OCI-LY7 (cell line): Measurements from ENCODE around the gene HOGA1. TPM values are rescaled to one million over a fixed set of nuclear protein-coding genes. Genes with fewer than 3 reads are reported as not detected.

ENCODE experiments used
- BruUV-seq: library from RNA; stranded (reverse); fragments of 400-500 nt; replicated peaks from 2 replicates; lab custom pipeline; 2021; lab: Mats Ljungman, UMichigan
- CTCF ChIA-PET: fragments of 300-600 bp; sonication (Branson Sonifier 250); formaldehyde crosslinking; loops from one replicate; lab custom pipeline; 2022; ENCODE audit warnings: antibody characterized with exemption; ENCODE audit not compliant: unreplicated experiment; lab: Charles Lee
- POLR2A ChIA-PET: fragments of 300-600 bp; sonication (Branson Sonifier 250); formaldehyde crosslinking; loops from one replicate; lab custom pipeline; 2022; ENCODE audit warnings: antibody characterized with exemption; lab: Charles Lee
- DNase-seq: peaks from one replicate; pipeline ENCODE4 v3.0.0-alpha.2; 2015; ENCODE audit warnings: low spot score
- H2AFZ ChIP-seq: fragments of 200-600 bp; sonication (generic), shearing (Covaris generic); 2 replicates; pipeline ENCODE4 v1.6.1; 2014; ENCODE audit warnings: mild to moderate bottlenecking, antibody characterized with exemption, low read length, moderate library complexity
- H3K27ac ChIP-seq: fragments of 200-600 bp; sonication (generic); 2 replicates; pipeline ENCODE4 v1.5.1; 2014; ENCODE audit warnings: mixed run types, low read depth, mild to moderate bottlenecking, moderate library complexity, low read length, inconsistent platforms; ENCODE audit not compliant: poor library complexity, severe bottlenecking
- H3K36me3 ChIP-seq: fragments of 200-600 bp; sonication (generic); 2 replicates; pipeline ENCODE4 v1.6.1; 2014; ENCODE audit warnings: mild to moderate bottlenecking, antibody characterized with exemption, low read length, moderate library complexity, mixed read lengths; ENCODE audit not compliant: insufficient read depth
- H3K4me1 ChIP-seq: fragments of 200-600 bp; sonication (generic); 2 replicates; pipeline ENCODE4 v1.5.1; 2014; ENCODE audit warnings: mild to moderate bottlenecking, low read length; ENCODE audit not compliant: insufficient read depth, poor library complexity, severe bottlenecking
- H3K4me2 ChIP-seq: fragments of 200-600 bp; sonication (generic); 2 replicates; pipeline ENCODE4 v1.6.1; 2014; ENCODE audit warnings: mild to moderate bottlenecking, low read length
- H3K4me3 ChIP-seq: fragments of 200-600 bp; sonication (generic); 2 replicates; pipeline ENCODE4 v1.5.1; 2014; ENCODE audit warnings: mild to moderate bottlenecking, low read depth, low read length; ENCODE audit not compliant: poor library complexity, severe bottlenecking
- H3K79me2 ChIP-seq: fragments of 200-600 bp; sonication (generic); 2 replicates; pipeline ENCODE4 v1.6.1; 2016; ENCODE audit warnings: low read depth, mild to moderate bottlenecking, low read length, moderate library complexity, mixed read lengths; ENCODE audit not compliant: insufficient read depth
- H3K9me2 ChIP-seq: fragments of 200-600 bp; sonication (generic); 2 replicates; pipeline ENCODE4 v1.6.1; 2016; ENCODE audit warnings: mild to moderate bottlenecking, low read length, mixed read lengths; ENCODE audit not compliant: insufficient read depth
- H3K9me3 ChIP-seq: fragments of 200-600 bp; sonication (generic); 2 replicates; pipeline ENCODE4 v1.6.1; 2014; ENCODE audit warnings: mild to moderate bottlenecking, mixed run types, low read length, mixed read lengths
- H4K20me1 ChIP-seq: fragments of 200-600 bp; sonication (generic); 2 replicates; pipeline ENCODE4 v1.6.1; 2014; ENCODE audit warnings: mild to moderate bottlenecking, antibody characterized with exemption, low read length, moderate library complexity, mixed read lengths; ENCODE audit not compliant: insufficient read depth
- CTCF ChIP-seq: fragments of 200-600 bp; sonication (generic); conservative IDR thresholded peaks from 2 replicates; pipeline ENCODE4 v1.5.1; 2014; ENCODE audit warnings: mild to moderate bottlenecking, antibody characterized with exemption, low read length, moderate library complexity, mixed read lengths
- EZH2phosphoT487 ChIP-seq: fragments of 200-600 bp; sonication (generic); IDR thresholded peaks from 2 replicates; pipeline ENCODE4 v1.6.1; 2018; ENCODE audit warnings: low read depth, borderline replicate concordance, mild to moderate bottlenecking, mixed run types, antibody characterized with exemption, low read length, moderate library complexity, mixed read lengths
- intact Hi-C: fragments of 100-400 bp; cut with micrococcal nuclease; formaldehyde crosslinking; loops from one replicate; pipeline ENCODE4 v1.10.0; 2022; ENCODE audit not compliant: unreplicated experiment
- total RNA-seq, 2 experiments: library from RNA; depleted of rRNA in 1 of 2; stranded (reverse); fragments of >200 nt in 1 of 2; shearing (Covaris generic) in 1 of 2; gene quantifications; 2 replicates each; pipeline ENCODE4 v1.2.3, GENCODE V29; 2014 to 2022

HOGA1 gene
- total RNA-seq, 2 experiments from 2014 or later: 0.25 TPM; not detected in 1

GRCh38 chr10:97598407-97599271, 14.4 kb downstream of the HOGA1 start:
- no peak overlapping the region for H3K27ac ChIP-seq
- H3K79me2 ChIP-seq: no peaks in the 10 kb centered on the region
- intact Hi-C loops: no loop called here
- BruUV-seq: no TSS peak
- ChIA-PET POLR2A (interaction anchor here (0.6 kb wide), 1 partner anchor 20 kb away, joined by 5 read pairs; no protein-coding TSS in a partner anchor), CTCF (no interaction called here)
- no peak for DNase-seq
- no peak for TF ChIP-seq EZH2phosphoT487
- no peak for TF ChIP-seq CTCF
- no peaks in the 10 kb centered on the region for H4K20me1 ChIP-seq
- H2AFZ ChIP-seq: no peak overlapping the region
- no peak overlapping the region for H3K4me3 ChIP-seq
- H3K36me3 ChIP-seq: no peaks in the 10 kb centered on the region
- no peak overlapping the region for H3K4me2 ChIP-seq
- no peaks in the 10 kb centered on the region for H3K9me2 ChIP-seq
- no peaks in the 10 kb centered on the region for H3K9me3 ChIP-seq
- H3K4me1 ChIP-seq: no peaks in the 10 kb centered on the region

GRCh38 chr10:97599272-97599619, 15.1 kb downstream of the HOGA1 start:
- Histone ChIP-seq H3K79me2 (no peaks in the 10 kb centered on the region), H4K20me1 (no peaks in the 10 kb centered on the region), H3K4me3 (no peak overlapping the region), H2AFZ (no peak overlapping the region), H3K4me2 (no peak overlapping the region), H3K9me3 (no peaks in the 10 kb centered on the region), H3K27ac (no peak overlapping the region), H3K9me2 (no peaks in the 10 kb centered on the region), H3K4me1 (no peaks in the 10 kb centered on the region), H3K36me3 (no peaks in the 10 kb centered on the region)
- intact Hi-C loops: no loop called here
- POLR2A ChIA-PET: no interaction called here
- TF ChIP-seq EZH2phosphoT487 (no peak), CTCF (no peak)
- CTCF ChIA-PET: no interaction called here
- BruUV-seq: no TSS peak
- no peak for DNase-seq

- CTCF ChIA-PET: no interaction called here
- TF ChIP-seq EZH2phosphoT487 (no peak), CTCF (no peak)
- Histone ChIP-seq H3K27ac (no peak overlapping the region), H3K9me3 (no peaks in the 10 kb centered on the region), H4K20me1 (no peaks in the 10 kb centered on the region), H3K9me2 (no peaks in the 10 kb centered on the region), H3K36me3 (no peaks in the 10 kb centered on the region), H3K4me3 (no peak overlapping the region), H2AFZ (no peak overlapping the region), H3K79me2 (no peaks in the 10 kb centered on the region), H3K4me2 (no peak overlapping the region), H3K4me1 (no peaks in the 10 kb centered on the region)
- BruUV-seq: no TSS peak
- intact Hi-C loops: no loop called here
- DNase-seq: no peak
- POLR2A ChIA-PET: no interaction called here
Measured at GRCh38 chr10:97600616-97601015, 16.4 kb downstream of the HOGA1 start.
